ENCODE data around the gene RGS17.
"Not testable (repeated sequence)": the region's sequence is repeated elsewhere in the genome, so short reads cannot be mapped to it uniquely, and the experiment has no call there.

RGS17 gene

GRCh38 chr6:153131037-153131981 lies at the start of gene RGS17:
Gene RGS17, minus strand, starts transcription at chr6:153131282. Its CDS starts 87,264 bp downstream, at chr6:153044018.
- no peak for DNase-seq

- DNase-seq = no peak
These were observed 41.7 kb upstream of the RGS17 start for GRCh38 chr6:153172815-153173214.

GRCh38 chr6:153170511-153170910 lies 39.4 kb upstream of the RGS17 start:
- no peak for DNase-seq

GRCh38 chr6:153167907-153168306 lies 36.8 kb upstream of the RGS17 start:
- no peak for DNase-seq

GRCh38 chr6:153167061-153167891 lies 36.2 kb upstream of the RGS17 start:
- no peak for DNase-seq

GRCh38 chr6:153162646-153163045 lies 31.6 kb upstream of the RGS17 start:
- no peak for DNase-seq

GRCh38 chr6:153162172-153162571 lies 31.1 kb upstream of the RGS17 start:
- DNase-seq = no peak

- no peak for DNase-seq
These were observed 29.1 kb upstream of the RGS17 start for GRCh38 chr6:153160221-153160620.

GRCh38 chr6:153150752-153151440 lies 19.8 kb upstream of the RGS17 start:
- no peak for DNase-seq

- no peak for DNase-seq
These were observed 19.3 kb upstream of the RGS17 start for GRCh38 chr6:153150371-153150751.

- no peak for DNase-seq
These were observed 18.8 kb upstream of the RGS17 start for GRCh38 chr6:153149891-153150290.

GRCh38 chr6:153146413-153146812 lies 15.3 kb upstream of the RGS17 start:
- DNase-seq = no peak

GRCh38 chr6:153145591-153145990 lies 14.5 kb upstream of the RGS17 start:
- no peak for DNase-seq

GRCh38 chr6:153143200-153143599 lies 12.1 kb upstream of the RGS17 start:
- DNase-seq = no peak

GRCh38 chr6:153140299-153140698 lies 9.2 kb upstream of the RGS17 start:
- no peak for DNase-seq

GRCh38 chr6:153138930-153139329 lies 7.8 kb upstream of the RGS17 start:
- no peak for DNase-seq

- no peak for DNase-seq
These were observed 4.6 kb upstream of the RGS17 start for GRCh38 chr6:153135681-153136080.

- not testable (repeated sequence) for DNase-seq
These were observed 2.6 kb upstream of the RGS17 start for GRCh38 chr6:153133667-153134066.

- no peak for DNase-seq
These were observed 506 bp downstream of the RGS17 start for GRCh38 chr6:153130515-153131036.

- no peak for DNase-seq
These were observed 1.1 kb downstream of the RGS17 start for GRCh38 chr6:153129873-153130514.

- no peak for DNase-seq
These were observed 4.9 kb downstream of the RGS17 start for GRCh38 chr6:153126218-153126617.

GRCh38 chr6:153125032-153125431 lies 6.0 kb downstream of the RGS17 start:
- no peak for DNase-seq

Measured in NCI-H1048 (cell line).